ENCODE data around the gene KCTD19. TPM values are rescaled to one million over a fixed set of nuclear protein-coding genes. Genes with fewer than 3 reads are reported as not detected.

Gene KCTD19
- total RNA-seq, 1 experiment from 2014 or later, result not detected

- no peaks in the 10 kb centered on the region for H3K36me3 ChIP-seq (ENCODE audit: control insufficient read depth, insufficient read depth, low read length)
- no peak for DNase-seq
- ChIA-PET POLR2A (no interaction called here), CTCF (no interaction called here)
- H3K27me3 ChIP-seq (replicated peaks; ENCODE audit: control insufficient read depth, insufficient read depth, low read length), result no peaks in the 10 kb centered on the region
- H3K36me3 Mint-ChIP-seq (ENCODE audit: insufficient read depth, unreplicated experiment), result no peaks in the 10 kb centered on the region
- H3K4me3 Mint-ChIP-seq (ENCODE audit: unreplicated experiment), result no peak overlapping the region
- H3K4me1 ChIP-seq, result no peaks in the 10 kb centered on the region; the same call in 1 of the 2 replicates
- TF ChIP-seq, protein P1, sequence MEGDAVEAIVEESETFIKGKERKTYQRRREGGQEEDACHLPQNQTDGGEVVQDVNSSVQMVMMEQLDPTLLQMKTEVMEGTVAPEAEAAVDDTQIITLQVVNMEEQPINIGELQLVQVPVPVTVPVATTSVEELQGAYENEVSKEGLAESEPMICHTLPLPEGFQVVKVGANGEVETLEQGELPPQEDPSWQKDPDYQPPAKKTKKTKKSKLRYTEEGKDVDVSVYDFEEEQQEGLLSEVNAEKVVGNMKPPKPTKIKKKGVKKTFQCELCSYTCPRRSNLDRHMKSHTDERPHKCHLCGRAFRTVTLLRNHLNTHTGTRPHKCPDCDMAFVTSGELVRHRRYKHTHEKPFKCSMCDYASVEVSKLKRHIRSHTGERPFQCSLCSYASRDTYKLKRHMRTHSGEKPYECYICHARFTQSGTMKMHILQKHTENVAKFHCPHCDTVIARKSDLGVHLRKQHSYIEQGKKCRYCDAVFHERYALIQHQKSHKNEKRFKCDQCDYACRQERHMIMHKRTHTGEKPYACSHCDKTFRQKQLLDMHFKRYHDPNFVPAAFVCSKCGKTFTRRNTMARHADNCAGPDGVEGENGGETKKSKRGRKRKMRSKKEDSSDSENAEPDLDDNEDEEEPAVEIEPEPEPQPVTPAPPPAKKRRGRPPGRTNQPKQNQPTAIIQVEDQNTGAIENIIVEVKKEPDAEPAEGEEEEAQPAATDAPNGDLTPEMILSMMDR (IDR thresholded peaks at IDR 0.05; ENCODE audit: insufficient read depth in 1 of 2, low read depth in 1 of 2, low read length in 1 of 2, severe bottlenecking in 1 of 2, unreplicated experiment in 1 of 2), result no peak
- no peaks in the 10 kb centered on the region for H3K27me3 Mint-ChIP-seq (ENCODE audit: insufficient read depth, unreplicated experiment)
- no peaks in the 10 kb centered on the region for H3K9me3 ChIP-seq
- H3K4me1 Mint-ChIP-seq (ENCODE audit: low read depth, unreplicated experiment), result no peaks in the 10 kb centered on the region
- H3K4me3 ChIP-seq (ENCODE audit: low read depth, low read length), result no peak overlapping the region
- H3K27ac Mint-ChIP-seq (ENCODE audit: unreplicated experiment), result no peak overlapping the region
- no peaks in the 10 kb centered on the region for H3K9me3 Mint-ChIP-seq (ENCODE audit: unreplicated experiment)
- no TSS peak for BruUV-seq (replicated peaks)
- intact Hi-C loops (cut with micrococcal nuclease; ENCODE audit: unreplicated experiment), result no loop called here
Observed at GRCh38 chr16:67256701-67257230, 69.8 kb downstream of the KCTD19 start.

DNA sequence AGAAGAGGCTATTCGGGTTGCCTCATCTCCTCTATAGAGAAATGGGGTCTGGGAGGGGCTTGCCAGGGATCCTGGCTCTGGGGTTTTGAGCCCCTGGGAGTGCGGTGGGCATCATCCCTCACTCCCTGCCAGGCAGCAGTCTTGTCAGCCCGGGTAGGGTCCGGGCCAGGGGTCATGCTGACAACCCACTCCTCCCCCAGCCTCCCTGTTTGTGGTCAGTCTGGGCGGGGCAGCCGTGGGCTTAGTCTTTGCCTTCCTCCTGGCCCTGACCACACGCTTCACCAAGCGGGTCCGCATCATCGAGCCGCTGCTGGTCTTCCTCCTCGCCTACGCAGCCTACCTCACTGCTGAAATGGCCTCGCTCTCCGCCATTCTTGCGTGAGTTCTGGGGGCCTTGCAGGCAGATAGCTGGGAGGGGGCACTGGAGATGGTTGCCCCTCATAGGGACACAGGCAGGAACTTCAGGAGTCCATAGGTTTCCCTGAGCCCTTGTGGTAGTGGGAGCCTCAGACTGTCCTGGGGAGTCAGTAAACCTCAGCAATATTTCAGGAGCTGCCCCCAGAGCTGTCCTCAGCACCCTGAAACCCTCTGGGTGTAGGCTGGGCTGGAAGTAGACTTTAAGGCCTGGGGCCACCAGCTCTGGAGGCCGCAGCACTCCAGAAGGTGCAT is 70.9 kb downstream of the KCTD19 start:
- Mint-ChIP-seq H3K36me3 (ENCODE audit: insufficient read depth, unreplicated experiment) (no peaks in the 10 kb centered on the region), H3K4me1 (ENCODE audit: low read depth, unreplicated experiment) (no peaks in the 10 kb centered on the region), H3K27me3 (ENCODE audit: insufficient read depth, unreplicated experiment) (no peaks in the 10 kb centered on the region), H3K27ac (ENCODE audit: unreplicated experiment) (no peak overlapping the region), H3K4me3 (ENCODE audit: unreplicated experiment) (no peak overlapping the region), H3K9me3 (ENCODE audit: unreplicated experiment) (no peaks in the 10 kb centered on the region)
- ChIA-PET CTCF (interaction anchor here (0.5 kb wide), 1 partner anchor 52 kb away, joined by 3 read pairs; no protein-coding TSS in a partner anchor), POLR2A (no interaction called here)
- BruUV-seq (replicated peaks), result no TSS peak
- no peak overlapping the region for H3K4me3 ChIP-seq (ENCODE audit: low read depth, low read length)
- no peaks in the 10 kb centered on the region for H3K36me3 ChIP-seq (ENCODE audit: control insufficient read depth, insufficient read depth, low read length)
- no peaks in the 10 kb centered on the region; the same call in 1 of the 2 replicates for H3K4me1 ChIP-seq
- H3K9me3 ChIP-seq, result no peaks in the 10 kb centered on the region
- no peaks in the 10 kb centered on the region for H3K27me3 ChIP-seq (replicated peaks; ENCODE audit: control insufficient read depth, insufficient read depth, low read length)
- TF ChIP-seq, protein P1 (IDR thresholded peaks at IDR 0.05; ENCODE audit: insufficient read depth in 1 of 2, low read depth in 1 of 2, low read length in 1 of 2, severe bottlenecking in 1 of 2, unreplicated experiment in 1 of 2), result no peak
- intact Hi-C loops (cut with micrococcal nuclease; ENCODE audit: unreplicated experiment), result no loop called here
- DNase-seq, result no peak

DNA sequence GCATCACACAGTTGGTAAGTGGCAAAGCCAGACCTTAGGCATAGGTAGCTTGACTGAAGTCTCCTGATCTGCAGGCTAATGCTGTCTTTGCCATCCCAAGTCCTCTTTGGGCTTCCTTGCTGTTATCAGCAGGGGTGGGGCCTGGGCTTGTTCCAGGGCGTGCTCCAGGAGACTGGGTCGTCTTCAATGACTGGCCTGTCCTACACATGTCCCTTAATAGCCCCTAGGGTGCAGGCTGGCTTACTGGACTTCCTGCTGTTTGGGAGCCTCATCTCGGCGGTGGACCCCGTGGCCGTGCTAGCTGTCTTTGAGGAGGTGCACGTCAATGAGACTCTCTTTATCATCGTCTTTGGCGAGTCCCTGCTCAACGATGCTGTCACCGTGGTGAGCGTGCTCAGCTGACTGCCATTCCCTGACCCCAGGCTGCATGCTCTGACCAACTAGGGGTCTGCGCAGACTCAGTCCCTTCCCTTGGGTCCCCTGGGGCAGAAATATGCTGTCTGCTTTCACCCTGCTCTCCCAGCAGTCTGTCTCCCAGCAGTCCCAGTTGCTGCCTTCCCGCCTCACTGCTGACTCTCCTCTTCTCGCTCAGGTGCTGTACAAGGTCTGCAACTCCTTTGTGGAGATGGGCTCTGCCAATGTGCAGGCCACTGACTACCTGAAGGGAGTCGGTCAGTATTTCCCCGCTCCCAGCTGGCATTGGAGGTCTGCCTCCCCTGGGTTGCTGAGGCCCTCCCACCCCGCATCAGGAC is 71.6 kb downstream of the KCTD19 start:
- Histone ChIP-seq H3K4me3 (ENCODE audit: low read depth, low read length) (no peak overlapping the region), H3K27me3 (replicated peaks; ENCODE audit: control insufficient read depth, insufficient read depth, low read length) (0 out of 2 replicates have a peak, but pooled peaks cover 2% of the 10 kb centered on the region), H3K36me3 (ENCODE audit: control insufficient read depth, insufficient read depth, low read length) (no peaks in the 10 kb centered on the region), H3K9me3 (no peaks in the 10 kb centered on the region), H3K4me1 (no peaks in the 10 kb centered on the region; the same call in 1 of the 2 replicates)
- ChIA-PET POLR2A (no interaction called here), CTCF (interaction anchor here (0.6 kb wide), 1 partner anchor 260 kb away, joined by 3 read pairs; no protein-coding TSS in a partner anchor)
- Mint-ChIP-seq H3K27me3 (ENCODE audit: insufficient read depth, unreplicated experiment) (peaks cover 4% of the 10 kb centered on the region), H3K4me3 (ENCODE audit: unreplicated experiment) (no peak overlapping the region), H3K36me3 (ENCODE audit: insufficient read depth, unreplicated experiment) (no peaks in the 10 kb centered on the region), H3K4me1 (ENCODE audit: low read depth, unreplicated experiment) (no peaks in the 10 kb centered on the region), H3K27ac (ENCODE audit: unreplicated experiment) (no peak overlapping the region), H3K9me3 (ENCODE audit: unreplicated experiment) (no peaks in the 10 kb centered on the region)
- BruUV-seq (replicated peaks), result no TSS peak
- no peak for DNase-seq
- TF ChIP-seq, protein P1 (IDR thresholded peaks at IDR 0.05; ENCODE audit: insufficient read depth in 1 of 2, low read depth in 1 of 2, low read length in 1 of 2, severe bottlenecking in 1 of 2, unreplicated experiment in 1 of 2), result no peak
- intact Hi-C loops (cut with micrococcal nuclease; ENCODE audit: unreplicated experiment), result no loop called here
